Transverse colon (tissue), 3 donors: ENCODE measurements around the gene NEK8.

Source experiments
- POLR2A ChIP-seq: fragments of 450-650 bp; IDR thresholded peaks from one replicate; pipeline ENCODE4 v1.6.1; 2016; ENCODE audit warnings: antibody characterized with exemption, mild to moderate bottlenecking, moderate library complexity
- POLR2AphosphoS5 ChIP-seq, 3 donors: sonication (generic); formaldehyde crosslinking; IDR thresholded peaks; one replicate each; pipeline ENCODE4 v1.6.1; 2016; ENCODE audit warnings: antibody characterized with exemption in 3 of 3

- TF ChIP-seq POLR2A (no peak), POLR2AphosphoS5 (IDR thresholded peaks at IDR 0.05) (no peak)
Measured at GRCh38 chr17:28726226-28726626, 2.4 kb upstream of the NEK8 start, which contains the start of gene TLCD1.
